Gastroesophageal sphincter (tissue), 3 donors: ENCODE results near the gene TANK.

Experiments used
- EP300 ChIP-seq: sonication (generic); formaldehyde crosslinking; IDR thresholded peaks from one replicate; pipeline ENCODE4 v1.6.1; 2017; ENCODE audit warnings: antibody characterized with exemption, mild to moderate bottlenecking
- POLR2A ChIP-seq, 2 donors: fragments of 450-650 bp; IDR thresholded peaks; one replicate each; pipeline ENCODE4 v1.6.1; 2017; ENCODE audit warnings: antibody characterized with exemption in 2 of 2, mild to moderate bottlenecking in 2 of 2, moderate library complexity in 1 of 2
- POLR2AphosphoS5 ChIP-seq: sonication (generic); formaldehyde crosslinking; IDR thresholded peaks from one replicate; pipeline ENCODE4 v1.6.1; 2017; ENCODE audit warnings: antibody characterized with exemption
- TF ChIP-seq, protein P1 (sequence below), 4 experiments: fragments of 200-600 bp in 2 of 4; fragments of 450-650 bp in 2 of 4; sonication (generic) in 1 of 4; IDR thresholded peaks; one replicate each; pipeline ENCODE4 v1.5.1; 2017 to 2019; ENCODE audit warnings: antibody characterized with exemption in 4 of 4, mild to moderate bottlenecking in 2 of 4, moderate library complexity in 2 of 4

DNA sequence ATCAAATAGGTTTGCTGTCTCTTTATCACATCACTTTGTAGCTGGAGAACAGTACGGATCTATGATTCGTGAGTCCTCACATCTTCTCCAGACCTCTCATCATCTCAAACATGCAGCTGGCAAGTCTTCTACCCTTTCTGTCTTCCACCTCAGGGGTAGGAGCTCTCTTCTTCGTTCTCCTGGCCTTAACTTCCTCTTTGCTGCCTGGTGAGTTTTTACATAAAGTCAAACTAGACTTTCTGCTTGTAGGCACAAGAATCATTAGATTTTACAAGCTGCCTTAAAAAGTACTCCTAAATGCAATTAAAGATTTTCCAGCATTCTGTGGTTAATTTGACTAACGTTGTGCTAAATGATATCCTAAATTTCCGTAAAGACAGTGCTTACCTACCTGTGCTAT is 43.7 kb upstream of the TANK start:
- TF ChIP-seq EP300, result no peak
- TF ChIP-seq, protein P1, sequence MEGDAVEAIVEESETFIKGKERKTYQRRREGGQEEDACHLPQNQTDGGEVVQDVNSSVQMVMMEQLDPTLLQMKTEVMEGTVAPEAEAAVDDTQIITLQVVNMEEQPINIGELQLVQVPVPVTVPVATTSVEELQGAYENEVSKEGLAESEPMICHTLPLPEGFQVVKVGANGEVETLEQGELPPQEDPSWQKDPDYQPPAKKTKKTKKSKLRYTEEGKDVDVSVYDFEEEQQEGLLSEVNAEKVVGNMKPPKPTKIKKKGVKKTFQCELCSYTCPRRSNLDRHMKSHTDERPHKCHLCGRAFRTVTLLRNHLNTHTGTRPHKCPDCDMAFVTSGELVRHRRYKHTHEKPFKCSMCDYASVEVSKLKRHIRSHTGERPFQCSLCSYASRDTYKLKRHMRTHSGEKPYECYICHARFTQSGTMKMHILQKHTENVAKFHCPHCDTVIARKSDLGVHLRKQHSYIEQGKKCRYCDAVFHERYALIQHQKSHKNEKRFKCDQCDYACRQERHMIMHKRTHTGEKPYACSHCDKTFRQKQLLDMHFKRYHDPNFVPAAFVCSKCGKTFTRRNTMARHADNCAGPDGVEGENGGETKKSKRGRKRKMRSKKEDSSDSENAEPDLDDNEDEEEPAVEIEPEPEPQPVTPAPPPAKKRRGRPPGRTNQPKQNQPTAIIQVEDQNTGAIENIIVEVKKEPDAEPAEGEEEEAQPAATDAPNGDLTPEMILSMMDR (IDR thresholded peaks at IDR 0.05), result no peak
- no peak for TF ChIP-seq POLR2A (IDR thresholded peaks at IDR 0.05)
- TF ChIP-seq POLR2AphosphoS5, result no peak
